ENCODE measurements around the gene NR2F2. TPM values are rescaled to one million over a fixed set of nuclear protein-coding genes. Genes with fewer than 3 reads are reported as not detected.

Gene NR2F2
- total RNA-seq, 1 donor = not detected

DNA sequence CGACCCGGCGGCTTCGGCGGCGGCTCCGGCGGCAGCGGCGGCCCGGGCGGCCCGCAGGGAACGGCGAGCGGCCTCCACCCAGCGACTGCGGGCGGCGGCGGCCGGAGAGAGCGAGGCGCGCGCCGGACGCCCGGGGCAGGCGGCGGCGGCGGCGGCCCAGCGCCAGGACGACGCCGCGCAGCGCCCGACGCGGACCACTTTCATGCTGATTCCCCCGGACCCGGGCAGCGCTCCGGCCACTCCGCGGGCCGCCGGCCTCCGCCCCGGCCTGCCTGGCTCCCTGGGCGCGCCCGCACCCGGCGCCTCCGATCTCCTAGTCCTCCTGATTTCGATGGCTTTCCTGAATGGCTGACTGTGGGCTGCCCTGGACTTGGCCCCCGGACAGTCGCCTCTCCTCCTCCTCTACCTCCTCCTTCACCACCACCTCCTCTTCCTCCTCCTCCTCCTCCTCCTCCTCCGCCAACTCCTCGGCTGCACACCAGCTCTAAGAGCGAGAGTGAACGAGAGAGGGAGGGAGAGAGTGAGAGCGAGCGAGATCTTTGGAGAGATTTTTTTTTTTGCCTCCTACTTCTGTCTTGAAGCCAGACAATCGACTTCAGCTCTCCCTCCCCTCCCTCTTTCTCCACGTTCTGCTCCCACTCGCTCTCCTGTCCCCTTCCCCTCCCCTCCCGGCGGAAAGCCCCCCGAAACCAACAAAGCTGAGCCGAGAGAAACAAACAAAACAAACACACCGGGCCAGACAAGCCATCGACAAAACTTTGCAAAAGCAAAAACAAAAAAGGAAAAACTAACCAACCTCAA, 844 bp downstream of the NR2F2 start:
- no peak for DNase-seq (ENCODE audit: low read depth in 2 of 3, low spot score in 2 of 3)

GRCh38 chr15:96331945-96332636, 1.6 kb downstream of the NR2F2 start:
- DNase-seq (ENCODE audit: low read depth in 2 of 3, low spot score in 2 of 3) = no peak

- no peak for DNase-seq (ENCODE audit: low read depth in 2 of 3, low spot score in 2 of 3)
Observed at GRCh38 chr15:96332637-96333121, 2.2 kb downstream of the NR2F2 start.

GRCh38 chr15:96333131-96334016, 2.9 kb downstream of the NR2F2 start:
- no peak for DNase-seq (ENCODE audit: low read depth in 2 of 3, low spot score in 2 of 3)

- no peak for DNase-seq (ENCODE audit: low read depth in 2 of 3, low spot score in 2 of 3)
Observed at GRCh38 chr15:96334017-96334704, 3.7 kb downstream of the NR2F2 start.

DNA sequence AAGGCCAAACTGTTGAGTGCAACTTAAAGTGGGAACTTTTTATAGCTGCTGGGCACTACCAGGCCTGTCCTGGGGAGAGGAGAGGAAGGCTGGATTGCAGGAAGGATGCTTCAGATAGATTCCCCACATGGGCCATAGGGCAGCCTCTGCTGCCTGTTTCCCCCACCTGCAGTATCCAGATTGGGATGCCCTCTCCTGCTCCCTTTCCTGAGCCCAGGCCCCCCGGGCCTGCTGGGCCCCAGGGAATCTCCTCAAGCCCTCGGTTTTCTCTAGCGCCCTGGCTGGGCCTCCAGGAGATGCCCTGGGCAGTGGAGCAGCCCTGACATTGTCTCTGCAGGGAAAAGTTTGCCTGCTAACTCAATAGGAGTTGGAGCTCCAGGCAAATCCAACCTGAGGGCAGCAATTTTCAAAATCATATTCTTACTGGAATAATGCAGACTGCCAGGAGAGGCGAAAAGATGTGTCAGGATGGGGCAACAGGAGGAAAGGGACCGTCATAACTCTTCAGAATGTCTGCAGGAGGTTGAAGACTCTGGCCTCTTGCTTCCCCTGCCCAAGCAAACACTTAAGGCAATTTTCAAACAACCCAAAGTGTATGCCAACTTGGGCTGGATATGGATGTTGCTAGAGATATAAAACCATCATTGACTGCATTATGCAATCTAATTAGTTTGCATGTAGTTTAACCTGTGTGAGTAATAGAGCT, 4.4 kb downstream of the NR2F2 start:
- no peak for DNase-seq (ENCODE audit: low read depth in 2 of 3, low spot score in 2 of 3)

GRCh38 chr15:96335411-96336024, 5.0 kb downstream of the NR2F2 start:
- no peak for DNase-seq (ENCODE audit: low read depth in 2 of 3, low spot score in 2 of 3)

GRCh38 chr15:96336108-96336595, 5.7 kb downstream of the NR2F2 start:
- DNase-seq (ENCODE audit: low read depth in 2 of 3, low spot score in 2 of 3) = no peak

GRCh38 chr15:96336596-96337364, 6.3 kb downstream of the NR2F2 start:
- no peak for DNase-seq (ENCODE audit: low read depth in 2 of 3, low spot score in 2 of 3)

DNA sequence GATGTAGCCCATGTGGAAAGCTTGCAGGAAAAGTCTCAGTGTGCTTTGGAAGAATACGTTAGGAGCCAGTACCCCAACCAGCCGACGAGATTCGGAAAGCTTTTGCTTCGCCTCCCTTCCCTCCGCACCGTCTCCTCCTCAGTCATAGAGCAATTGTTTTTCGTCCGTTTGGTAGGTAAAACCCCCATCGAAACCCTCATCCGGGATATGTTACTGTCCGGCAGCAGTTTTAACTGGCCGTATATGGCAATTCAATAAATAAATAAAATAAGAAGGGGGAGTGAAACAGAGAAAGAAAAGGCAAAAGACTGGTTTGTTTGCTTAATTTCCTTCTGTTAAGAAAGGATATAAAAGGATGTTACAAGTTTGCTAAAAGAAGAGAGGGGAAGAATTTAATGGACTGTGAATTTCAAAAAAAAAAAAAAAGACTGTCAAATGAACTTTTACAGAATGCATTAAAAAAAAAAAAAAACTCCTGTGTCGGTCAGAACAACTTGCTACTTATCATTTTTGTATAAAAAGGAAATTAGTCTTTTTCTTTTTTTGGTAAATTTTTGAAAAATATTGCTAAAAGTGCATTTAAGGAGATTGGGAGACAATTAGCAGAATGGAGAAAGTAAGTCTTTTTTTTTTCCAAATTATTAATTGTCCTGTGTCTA, 7.0 kb downstream of the NR2F2 start:
- no peak for DNase-seq (ENCODE audit: low read depth in 2 of 3, low spot score in 2 of 3)

GRCh38 chr15:96338074-96338765, 7.7 kb downstream of the NR2F2 start:
- no peak for DNase-seq (ENCODE audit: low read depth in 2 of 3, low spot score in 2 of 3)

GRCh38 chr15:96338766-96339618, 8.5 kb downstream of the NR2F2 start:
- no peak for DNase-seq (ENCODE audit: low read depth in 2 of 3, low spot score in 2 of 3)

DNA sequence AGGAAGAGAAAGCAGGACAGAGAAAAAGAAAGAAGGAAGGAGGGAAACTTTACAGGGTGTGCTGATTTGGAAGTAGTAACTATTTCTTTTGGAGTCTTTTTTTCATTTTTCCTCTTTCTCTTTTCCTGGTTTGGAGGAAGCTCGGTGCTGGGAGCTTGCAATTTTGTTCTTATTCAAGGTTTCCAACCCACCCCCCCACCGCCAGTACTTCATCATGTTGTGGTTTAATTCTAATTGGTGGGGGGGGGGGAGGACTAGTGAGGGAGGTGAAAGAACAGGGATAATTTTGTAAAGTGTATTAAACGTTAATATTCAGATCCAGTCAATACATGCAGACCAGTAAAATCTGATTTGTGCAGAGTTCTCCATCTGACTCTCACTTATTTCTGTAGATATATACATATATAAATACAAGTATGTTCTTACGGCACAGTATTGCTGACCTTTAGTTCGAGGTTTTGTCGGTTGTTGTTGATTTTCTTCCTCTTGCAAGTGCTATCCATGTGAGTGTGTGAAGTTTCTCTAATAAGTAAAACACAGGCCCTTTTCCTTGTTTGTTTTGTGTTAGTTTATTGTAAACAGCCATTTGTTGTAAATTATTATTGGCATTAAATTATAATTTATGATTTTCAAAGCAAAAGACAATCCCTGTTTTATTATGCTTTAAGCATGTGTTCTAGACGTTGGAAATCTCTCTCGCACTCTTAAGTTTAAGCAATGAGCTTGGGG, 9.3 kb downstream of the NR2F2 start:
- no peak for DNase-seq (ENCODE audit: low read depth in 2 of 3, low spot score in 2 of 3)

- DNase-seq (ENCODE audit: low read depth in 2 of 3, low spot score in 2 of 3) = no peak
Observed at GRCh38 chr15:96340348-96340597, 9.8 kb downstream of the NR2F2 start.

- DNase-seq (ENCODE audit: low read depth in 2 of 3, low spot score in 2 of 3) = no peak
Observed at GRCh38 chr15:96340598-96341512, 10.4 kb downstream of the NR2F2 start.
